Measurements from ENCODE around the gene PINK1. TPM values are rescaled to one million over a fixed set of nuclear protein-coding genes. Genes with fewer than 3 reads are reported as not detected.

Gene PINK1
- total RNA-seq, 1 experiment from 2014 or later = 17.0 TPM

- H4K5ac ChIP-seq (ENCODE audit: insufficient read length, low read depth, low read length) = no peak overlapping the region
- peaks cover 4 to 23% (median 20%) of the 10 kb centered on the region in 3 experiments for H3K36me3 Mint-ChIP-seq (ENCODE audit: insufficient read depth in 1 of 3, low read depth in 3 of 3)
- peak overlapping the region; percentile 95 to 96 (median 96) for H3K27ac Mint-ChIP-seq
- no peaks in the 10 kb centered on the region for H3K27me3 ChIP-seq (ENCODE audit: insufficient read depth, low read length)
- no peak overlapping the region for H4K91ac ChIP-seq (ENCODE audit: insufficient read length, low read depth, low read length)
- H3K56ac ChIP-seq (ENCODE audit: insufficient read length, low read depth, low read length) = no peak overlapping the region
- H2BK120ac ChIP-seq (ENCODE audit: low read depth, low read length, poor library complexity, severe bottlenecking) = no peak overlapping the region
- no peak overlapping the region for H3K27ac ChIP-seq (ENCODE audit: insufficient read length, low read depth, low read length)
- H3K79me2 ChIP-seq (ENCODE audit: insufficient read depth, low read length) = peaks cover 19% of the 10 kb centered on the region
- H3K79me1 ChIP-seq (ENCODE audit: insufficient read depth, low read depth, low read length, poor library complexity, severe bottlenecking) = peaks cover 7% of the 10 kb centered on the region
- H4K8ac ChIP-seq (replicated peaks; ENCODE audit: insufficient read length, low read depth, low read length) = no peak overlapping the region
- peaks cover 2% of the 10 kb centered on the region; the same call in 1 of the 2 replicates for H3K4me1 ChIP-seq (ENCODE audit: insufficient read depth, low read length)
- TF ChIP-seq CTCF (conservative IDR thresholded peaks at IDR 0.05) = peak; percentile 17; the same call in 1 of the 3 replicates
- H3K18ac ChIP-seq (ENCODE audit: insufficient read length, low read depth, low read length) = peak overlapping the region; percentile 19
- peak overlapping the region; percentile 99 to 100 for H3K4me3 Mint-ChIP-seq
- peaks cover 5% of the 10 kb centered on the region for H3K23me2 ChIP-seq (ENCODE audit: insufficient read length, low read depth, low read length, poor library complexity, severe bottlenecking)
- no peak overlapping the region for H2AK5ac ChIP-seq (ENCODE audit: insufficient read length, low read length)
- H3K9me3 Mint-ChIP-seq = no peaks in the 10 kb centered on the region
- no peak overlapping the region for H2BK5ac ChIP-seq (ENCODE audit: insufficient read length, low read length)
- no peak overlapping the region for H3K4ac ChIP-seq (ENCODE audit: low read depth, low read length)
- H3K14ac ChIP-seq (ENCODE audit: insufficient read depth, low read length) = no peak overlapping the region
- DNase-seq = no peak
- H4K20me1 ChIP-seq (ENCODE audit: control insufficient read depth, insufficient read depth, insufficient read length) = no peaks in the 10 kb centered on the region
- no peaks in the 10 kb centered on the region for H3K9me3 ChIP-seq (ENCODE audit: control insufficient read depth, low read depth, low read length)
- H3T11ph ChIP-seq (ENCODE audit: low read length) = no peak overlapping the region
- H2AFZ ChIP-seq (ENCODE audit: low read length) = no peak overlapping the region
- H3K27me3 Mint-ChIP-seq (ENCODE audit: low read depth) = no peaks in the 10 kb centered on the region
- H2BK15ac ChIP-seq (ENCODE audit: low read depth, low read length) = no peak overlapping the region
- H2BK12ac ChIP-seq (ENCODE audit: insufficient read length, low read depth, low read length) = no peak overlapping the region
- H3K9ac ChIP-seq (ENCODE audit: extremely low read depth, insufficient read length, low read length) = peak overlapping the region; percentile 78
- WGBS (ENCODE audit: extremely low coverage, insufficient read length, low lambda C conversion rate) = no CpG with 5 or more reads among the region's 7 CpGs
- peaks cover 24% of the 10 kb centered on the region in 2 experiments for H3K4me1 Mint-ChIP-seq
- no peak overlapping the region for H2BK20ac ChIP-seq (ENCODE audit: low read depth, low read length, poor library complexity, severe bottlenecking)
- no peak overlapping the region for H3K23ac ChIP-seq (ENCODE audit: insufficient read length, low read depth, low read length)
- H3K4me2 ChIP-seq (ENCODE audit: insufficient read depth, insufficient read length, low read length) = peak overlapping the region; percentile 48
Measured at GRCh38 chr1:20662110-20662475, 28.8 kb downstream of the PINK1 start.
